GM19351 (cell line): ENCODE measurements around the gene DPM2.
A peak's percentile ranks its signal among the peaks of the same experiment; 100 is the strongest.

Source experiments
- ATAC-seq: cut with Tn5 transposase; IDR thresholded peaks from one replicate; pipeline ENCODE4 v1.9.1; 2021; ENCODE audit warnings: mild to moderate bottlenecking, moderate library complexity; ENCODE audit not compliant: unreplicated experiment

Gene DPM2

GRCh38 chr9:127938298-127938690 is 640 bp upstream of the DPM2 start:
- ATAC-seq: no peak

GRCh38 chr9:127937056-127937387 is 632 bp downstream of the DPM2 start:
- ATAC-seq: no peak

- ATAC-seq: no peak
These were observed 1.3 kb downstream of the DPM2 start for GRCh38 chr9:127936347-127936852.

- no peak for ATAC-seq
These were observed 1.9 kb downstream of the DPM2 start for GRCh38 chr9:127935765-127936221.

GRCh38 chr9:127934986-127935385 is 2.7 kb downstream of the DPM2 start:
- no peak for ATAC-seq

GRCh38 chr9:127934248-127934647 is 3.4 kb downstream of the DPM2 start:
- ATAC-seq: no peak

GRCh38 chr9:127931092-127931881 is 6.4 kb downstream of the DPM2 start:
- peak; percentile 39 for ATAC-seq

GRCh38 chr9:127930231-127931091 is 7.2 kb downstream of the DPM2 start, which contains the start of gene PIP5KL1:
PIP5KL1 (minus strand) TSS chr9:127930777; CDS start chr9:127930752, 25 bp downstream.
- peak; percentile 70 for ATAC-seq

- ATAC-seq: no peak
These were observed 8.1 kb downstream of the DPM2 start for GRCh38 chr9:127929625-127929979.

- no peak for ATAC-seq
These were observed 8.7 kb downstream of the DPM2 start for GRCh38 chr9:127928676-127929624.

- no peak for ATAC-seq
These were observed 9.5 kb downstream of the DPM2 start for GRCh38 chr9:127927988-127928675.

GRCh38 chr9:127927201-127927987 is 10.3 kb downstream of the DPM2 start:
- no peak for ATAC-seq

- ATAC-seq: no peak
These were observed 10.8 kb downstream of the DPM2 start for GRCh38 chr9:127926906-127927200.

GRCh38 chr9:127925959-127926905 is 11.4 kb downstream of the DPM2 start:
- ATAC-seq: no peak

- no peak for ATAC-seq
These were observed 12.8 kb downstream of the DPM2 start for GRCh38 chr9:127924736-127925444.

GRCh38 chr9:127923771-127924170 is 13.9 kb downstream of the DPM2 start:
- ATAC-seq: no peak

GRCh38 chr9:127923046-127923445 is 14.6 kb downstream of the DPM2 start:
- ATAC-seq: no peak
